ENCODE data around the gene CYSLTR2.

CYSLTR2 gene

DNA sequence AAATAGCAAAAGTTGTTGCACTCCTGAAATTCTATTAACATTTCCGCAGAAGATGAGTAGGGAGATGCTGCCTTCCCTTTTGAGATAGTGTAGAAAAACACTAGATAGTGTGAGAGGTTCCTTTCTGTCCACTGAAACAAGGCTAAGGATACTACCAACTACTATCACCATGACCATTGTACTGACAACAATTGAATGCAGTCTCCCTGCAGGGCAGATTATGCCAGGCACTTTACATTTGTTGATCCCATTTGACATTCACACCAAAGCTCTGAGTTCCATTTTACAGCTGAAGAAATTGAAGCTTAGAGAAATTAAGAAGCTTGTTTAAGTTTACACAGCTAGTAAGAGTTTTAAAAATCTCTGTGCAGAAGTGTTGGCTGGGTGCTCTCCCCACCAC lies 55.0 kb downstream of the CYSLTR2 start:
- TF ChIP-seq, protein P1, sequence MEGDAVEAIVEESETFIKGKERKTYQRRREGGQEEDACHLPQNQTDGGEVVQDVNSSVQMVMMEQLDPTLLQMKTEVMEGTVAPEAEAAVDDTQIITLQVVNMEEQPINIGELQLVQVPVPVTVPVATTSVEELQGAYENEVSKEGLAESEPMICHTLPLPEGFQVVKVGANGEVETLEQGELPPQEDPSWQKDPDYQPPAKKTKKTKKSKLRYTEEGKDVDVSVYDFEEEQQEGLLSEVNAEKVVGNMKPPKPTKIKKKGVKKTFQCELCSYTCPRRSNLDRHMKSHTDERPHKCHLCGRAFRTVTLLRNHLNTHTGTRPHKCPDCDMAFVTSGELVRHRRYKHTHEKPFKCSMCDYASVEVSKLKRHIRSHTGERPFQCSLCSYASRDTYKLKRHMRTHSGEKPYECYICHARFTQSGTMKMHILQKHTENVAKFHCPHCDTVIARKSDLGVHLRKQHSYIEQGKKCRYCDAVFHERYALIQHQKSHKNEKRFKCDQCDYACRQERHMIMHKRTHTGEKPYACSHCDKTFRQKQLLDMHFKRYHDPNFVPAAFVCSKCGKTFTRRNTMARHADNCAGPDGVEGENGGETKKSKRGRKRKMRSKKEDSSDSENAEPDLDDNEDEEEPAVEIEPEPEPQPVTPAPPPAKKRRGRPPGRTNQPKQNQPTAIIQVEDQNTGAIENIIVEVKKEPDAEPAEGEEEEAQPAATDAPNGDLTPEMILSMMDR (IDR thresholded peaks at IDR 0.05) = no peak

GRCh38 chr13:48709213-48709612 lies 55.5 kb downstream of the CYSLTR2 start:
- TF ChIP-seq, protein P1 (IDR thresholded peaks at IDR 0.05) = no peak

DNA sequence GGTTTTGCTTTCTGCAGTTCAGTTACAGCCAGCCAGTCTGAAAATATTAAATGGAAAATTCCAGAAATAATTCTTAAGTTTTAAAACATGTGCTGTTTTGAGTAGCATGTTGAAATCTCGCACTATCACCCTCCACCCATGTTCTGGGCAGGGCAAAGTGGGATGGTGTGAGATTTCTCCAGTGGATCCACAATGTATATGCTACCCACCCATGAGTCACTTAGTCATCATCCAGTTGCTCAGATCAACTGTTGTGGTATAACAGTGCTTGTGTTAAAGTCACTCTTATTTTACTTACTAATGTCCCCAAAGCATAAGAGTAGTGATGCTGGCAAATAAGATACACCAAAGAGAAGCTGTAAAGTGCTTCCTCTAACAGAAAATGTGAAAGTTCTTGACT lies 56.4 kb downstream of the CYSLTR2 start:
- TF ChIP-seq, protein P1 (IDR thresholded peaks at IDR 0.05) = no peak

- TF ChIP-seq, protein P1 (IDR thresholded peaks at IDR 0.05) = no peak
These were observed 58.4 kb downstream of the CYSLTR2 start for GRCh38 chr13:48712141-48712540.

GRCh38 chr13:48715977-48716376 lies 62.2 kb downstream of the CYSLTR2 start:
- TF ChIP-seq, protein P1 (IDR thresholded peaks at IDR 0.05) = no peak

DNA sequence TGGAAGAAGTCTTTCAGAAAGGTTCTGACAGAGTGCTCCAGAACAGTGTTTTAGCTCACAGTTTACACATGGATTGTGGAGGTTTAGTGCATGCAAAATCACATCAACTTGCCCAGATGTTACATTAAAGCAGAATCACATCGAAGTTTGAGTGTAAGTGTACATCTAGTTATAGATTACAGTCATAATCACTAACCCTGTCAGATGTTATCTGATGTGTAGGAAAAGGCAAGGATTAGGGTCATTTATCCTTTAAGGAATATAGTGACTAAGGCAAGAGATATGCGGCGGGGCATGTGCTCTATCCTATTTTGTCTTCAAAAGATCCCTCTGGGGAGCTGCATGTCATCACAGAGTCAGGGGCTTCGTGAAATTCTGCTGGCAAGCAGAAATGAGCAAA lies 66.9 kb downstream of the CYSLTR2 start:
- TF ChIP-seq, protein P1 (IDR thresholded peaks at IDR 0.05) = no peak

DNA sequence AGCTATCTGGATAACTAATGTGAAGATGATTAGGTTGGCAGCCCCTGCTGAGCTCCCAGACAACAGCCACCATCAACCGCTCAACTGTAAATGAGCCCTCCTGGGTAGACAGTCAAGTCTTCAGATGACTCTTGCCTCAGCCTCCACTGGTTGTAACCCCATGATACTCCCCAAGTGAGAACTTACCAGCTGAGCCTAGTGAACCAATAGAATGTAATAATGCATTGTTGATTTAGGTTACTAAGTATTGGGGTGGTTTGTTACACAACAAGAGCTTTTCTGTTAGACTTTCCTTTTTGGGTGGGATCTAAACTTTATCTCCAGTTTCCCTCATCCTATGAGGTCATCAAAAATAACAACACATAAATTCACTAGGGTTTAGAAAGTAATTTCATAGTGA lies 69.4 kb downstream of the CYSLTR2 start:
- TF ChIP-seq, protein P1 (IDR thresholded peaks at IDR 0.05) = no peak

DNA sequence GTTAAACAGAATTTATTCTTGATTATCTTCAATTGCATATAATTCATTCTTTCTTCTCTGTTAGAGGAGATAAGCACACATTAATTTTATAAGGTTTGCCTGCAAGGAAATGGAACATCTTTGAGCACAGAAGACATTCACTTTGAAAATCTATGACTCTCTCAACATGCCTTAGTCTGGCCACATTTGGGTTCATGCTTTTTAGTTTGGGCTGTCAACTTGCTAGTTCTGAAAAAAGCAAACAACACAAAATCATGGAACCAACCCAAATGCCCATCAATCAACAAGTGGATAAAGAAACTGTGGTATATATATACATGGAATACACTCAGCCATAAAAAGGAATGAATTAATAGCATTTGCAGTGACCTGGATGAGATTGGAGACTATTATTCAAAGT lies 71.5 kb downstream of the CYSLTR2 start:
- TF ChIP-seq, protein P1 (IDR thresholded peaks at IDR 0.05) = no peak

All from LNCAP (cell line).